Body of pancreas (tissue), 4 donors: Measurements from ENCODE around the gene PRKACA.

ENCODE experiments used
- POLR2A ChIP-seq, 3 donors: fragments of 450-650 bp; IDR thresholded peaks; one replicate each; pipeline ENCODE4 v1.6.1; 2016; ENCODE audit warnings: antibody characterized with exemption in 3 of 3, mild to moderate bottlenecking in 2 of 3
- TF ChIP-seq, protein P1 (sequence below), 7 experiments: fragments of 450-650 bp in 4 of 7; fragments of 200-600 bp in 3 of 7; sonication (generic) in 3 of 7; IDR thresholded peaks; one replicate each; pipeline ENCODE4 v1.5.1; 2016 to 2019; ENCODE audit warnings: antibody characterized with exemption in 7 of 7

DNA sequence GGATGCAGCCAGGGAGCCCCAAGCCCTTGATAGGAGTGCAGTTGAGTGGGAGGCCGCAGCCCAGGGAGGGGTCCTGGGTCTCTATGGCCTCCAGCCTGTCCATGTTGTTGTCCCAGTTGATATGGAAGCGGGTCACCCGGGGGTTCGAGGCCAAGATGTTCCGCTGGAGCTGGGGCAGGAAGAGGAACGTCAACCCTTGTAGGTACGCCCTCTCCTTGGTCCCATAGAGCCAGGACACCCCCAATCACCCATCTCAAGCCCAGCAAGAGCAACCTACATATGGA, 2.9 kb upstream of the PRKACA start:
- TF ChIP-seq, protein P1, sequence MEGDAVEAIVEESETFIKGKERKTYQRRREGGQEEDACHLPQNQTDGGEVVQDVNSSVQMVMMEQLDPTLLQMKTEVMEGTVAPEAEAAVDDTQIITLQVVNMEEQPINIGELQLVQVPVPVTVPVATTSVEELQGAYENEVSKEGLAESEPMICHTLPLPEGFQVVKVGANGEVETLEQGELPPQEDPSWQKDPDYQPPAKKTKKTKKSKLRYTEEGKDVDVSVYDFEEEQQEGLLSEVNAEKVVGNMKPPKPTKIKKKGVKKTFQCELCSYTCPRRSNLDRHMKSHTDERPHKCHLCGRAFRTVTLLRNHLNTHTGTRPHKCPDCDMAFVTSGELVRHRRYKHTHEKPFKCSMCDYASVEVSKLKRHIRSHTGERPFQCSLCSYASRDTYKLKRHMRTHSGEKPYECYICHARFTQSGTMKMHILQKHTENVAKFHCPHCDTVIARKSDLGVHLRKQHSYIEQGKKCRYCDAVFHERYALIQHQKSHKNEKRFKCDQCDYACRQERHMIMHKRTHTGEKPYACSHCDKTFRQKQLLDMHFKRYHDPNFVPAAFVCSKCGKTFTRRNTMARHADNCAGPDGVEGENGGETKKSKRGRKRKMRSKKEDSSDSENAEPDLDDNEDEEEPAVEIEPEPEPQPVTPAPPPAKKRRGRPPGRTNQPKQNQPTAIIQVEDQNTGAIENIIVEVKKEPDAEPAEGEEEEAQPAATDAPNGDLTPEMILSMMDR (IDR thresholded peaks at IDR 0.05), result no peak
- TF ChIP-seq POLR2A (IDR thresholded peaks at IDR 0.05), result no peak
